DOHH2 (cell line): ENCODE data around the gene DNAH5.

ENCODE experiments used
- EZH2phosphoT487 ChIP-seq: fragments of 200-600 bp; sonication (generic); IDR thresholded peaks from 2 replicates; pipeline ENCODE4 v1.6.1; 2017; ENCODE audit warnings: borderline replicate concordance, mild to moderate bottlenecking, antibody characterized with exemption, low read length, moderate library complexity, mixed read lengths
- TF ChIP-seq, protein P1 (sequence below): fragments of 200-600 bp; sonication (generic); IDR thresholded peaks from one replicate; pipeline ENCODE4 v1.5.1; 2014; ENCODE audit warnings: antibody characterized with exemption, mild to moderate bottlenecking, low read depth, low read length; ENCODE audit not compliant: poor library complexity, severe bottlenecking

GRCh38 chr5:13773649-13774048 is 170.8 kb downstream of the DNAH5 start:
- TF ChIP-seq, protein P1, sequence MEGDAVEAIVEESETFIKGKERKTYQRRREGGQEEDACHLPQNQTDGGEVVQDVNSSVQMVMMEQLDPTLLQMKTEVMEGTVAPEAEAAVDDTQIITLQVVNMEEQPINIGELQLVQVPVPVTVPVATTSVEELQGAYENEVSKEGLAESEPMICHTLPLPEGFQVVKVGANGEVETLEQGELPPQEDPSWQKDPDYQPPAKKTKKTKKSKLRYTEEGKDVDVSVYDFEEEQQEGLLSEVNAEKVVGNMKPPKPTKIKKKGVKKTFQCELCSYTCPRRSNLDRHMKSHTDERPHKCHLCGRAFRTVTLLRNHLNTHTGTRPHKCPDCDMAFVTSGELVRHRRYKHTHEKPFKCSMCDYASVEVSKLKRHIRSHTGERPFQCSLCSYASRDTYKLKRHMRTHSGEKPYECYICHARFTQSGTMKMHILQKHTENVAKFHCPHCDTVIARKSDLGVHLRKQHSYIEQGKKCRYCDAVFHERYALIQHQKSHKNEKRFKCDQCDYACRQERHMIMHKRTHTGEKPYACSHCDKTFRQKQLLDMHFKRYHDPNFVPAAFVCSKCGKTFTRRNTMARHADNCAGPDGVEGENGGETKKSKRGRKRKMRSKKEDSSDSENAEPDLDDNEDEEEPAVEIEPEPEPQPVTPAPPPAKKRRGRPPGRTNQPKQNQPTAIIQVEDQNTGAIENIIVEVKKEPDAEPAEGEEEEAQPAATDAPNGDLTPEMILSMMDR: no peak
- TF ChIP-seq EZH2phosphoT487: no peak
